AG08395 (cell line): Measurements from ENCODE around the gene LRCOL1.
A peak's percentile ranks its signal among the peaks of the same experiment; 100 is the strongest.

Source experiments
- DNase-seq: peaks from one replicate; pipeline ENCODE4 v3.0.0; 2012; ENCODE audit warnings: mixed read lengths, low spot score

Gene LRCOL1

GRCh38 chr12:132619071-132619385 is 8.6 kb upstream of the LRCOL1 start:
- DNase-seq = no peak

- DNase-seq = no peak
Observed at GRCh38 chr12:132618683-132619043, 8.3 kb upstream of the LRCOL1 start, which contains the start of gene P2RX2. P2RX2 (plus strand) TSS chr12:132618776; CDS start chr12:132618817, 41 bp downstream.

- DNase-seq = no peak
Observed at GRCh38 chr12:132617822-132618682, 7.7 kb upstream of the LRCOL1 start.

GRCh38 chr12:132617135-132617701 is 6.8 kb upstream of the LRCOL1 start:
- DNase-seq = no peak

GRCh38 chr12:132615579-132616038 is 5.2 kb upstream of the LRCOL1 start:
- no peak for DNase-seq

- DNase-seq = peak; percentile 92
Observed at GRCh38 chr12:132614861-132615578, 4.6 kb upstream of the LRCOL1 start.

GRCh38 chr12:132614029-132614428 is 3.6 kb upstream of the LRCOL1 start:
- no peak for DNase-seq

GRCh38 chr12:132611620-132612019 is 1.2 kb upstream of the LRCOL1 start:
- no peak for DNase-seq

GRCh38 chr12:132610866-132611602 is 652 bp upstream of the LRCOL1 start:
- no peak for DNase-seq

GRCh38 chr12:132608231-132609171 is 1.9 kb downstream of the LRCOL1 start:
- DNase-seq = no peak

GRCh38 chr12:132606927-132607326 is 3.5 kb downstream of the LRCOL1 start:
- DNase-seq = no peak

GRCh38 chr12:132606466-132606865 is 3.9 kb downstream of the LRCOL1 start:
- DNase-seq = no peak

GRCh38 chr12:132605892-132606291 is 4.5 kb downstream of the LRCOL1 start:
- no peak for DNase-seq

- DNase-seq = no peak
Observed at GRCh38 chr12:132604668-132605441, 5.5 kb downstream of the LRCOL1 start.

GRCh38 chr12:132604151-132604618 is 6.2 kb downstream of the LRCOL1 start:
- DNase-seq = no peak

GRCh38 chr12:132603240-132604150 is 6.9 kb downstream of the LRCOL1 start:
- no peak for DNase-seq

- no peak for DNase-seq
Observed at GRCh38 chr12:132602572-132603239, 7.7 kb downstream of the LRCOL1 start.

- no peak for DNase-seq
Observed at GRCh38 chr12:132601171-132601883, 9.1 kb downstream of the LRCOL1 start.
